Measurements from ENCODE around the gene SHB. TPM values are rescaled to one million over a fixed set of nuclear protein-coding genes. Genes with fewer than 3 reads are reported as not detected.

SHB gene
- total RNA-seq, 1 experiment from 2014 or later = 29.6 TPM

DNA sequence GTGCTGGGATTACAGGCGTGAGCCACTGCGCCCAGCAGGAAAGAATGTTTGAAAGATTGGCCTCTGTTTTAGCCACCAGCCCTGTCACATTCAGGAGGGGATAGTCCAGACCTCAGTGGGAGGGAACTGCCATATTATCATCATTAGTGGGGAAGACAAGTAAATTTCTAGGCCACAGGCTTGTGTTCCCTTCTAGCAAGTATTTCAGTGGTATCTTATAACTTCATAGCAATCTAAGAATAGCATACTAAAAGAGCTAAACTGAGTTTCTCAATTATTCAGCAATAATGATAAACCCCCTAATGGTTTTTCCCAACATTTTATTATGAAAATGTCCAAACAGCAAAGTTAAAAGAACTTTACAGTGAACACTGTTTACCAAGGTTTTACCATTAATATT, 195.1 kb downstream of the SHB start:
- no TSS peak for BruUV-seq (replicated peaks)
- Mint-ChIP-seq H3K36me3 (ENCODE audit: insufficient read depth, unreplicated experiment) (peaks cover 16% of the 10 kb centered on the region), H3K9me3 (ENCODE audit: unreplicated experiment) (no peaks in the 10 kb centered on the region), H3K27ac (ENCODE audit: low read depth, unreplicated experiment) (no peak overlapping the region), H3K27me3 (ENCODE audit: insufficient read depth, unreplicated experiment) (no peaks in the 10 kb centered on the region), H3K4me3 (ENCODE audit: unreplicated experiment) (no peak overlapping the region), H3K4me1 (ENCODE audit: insufficient read depth, unreplicated experiment) (no peaks in the 10 kb centered on the region)
- TF ChIP-seq, protein P1, sequence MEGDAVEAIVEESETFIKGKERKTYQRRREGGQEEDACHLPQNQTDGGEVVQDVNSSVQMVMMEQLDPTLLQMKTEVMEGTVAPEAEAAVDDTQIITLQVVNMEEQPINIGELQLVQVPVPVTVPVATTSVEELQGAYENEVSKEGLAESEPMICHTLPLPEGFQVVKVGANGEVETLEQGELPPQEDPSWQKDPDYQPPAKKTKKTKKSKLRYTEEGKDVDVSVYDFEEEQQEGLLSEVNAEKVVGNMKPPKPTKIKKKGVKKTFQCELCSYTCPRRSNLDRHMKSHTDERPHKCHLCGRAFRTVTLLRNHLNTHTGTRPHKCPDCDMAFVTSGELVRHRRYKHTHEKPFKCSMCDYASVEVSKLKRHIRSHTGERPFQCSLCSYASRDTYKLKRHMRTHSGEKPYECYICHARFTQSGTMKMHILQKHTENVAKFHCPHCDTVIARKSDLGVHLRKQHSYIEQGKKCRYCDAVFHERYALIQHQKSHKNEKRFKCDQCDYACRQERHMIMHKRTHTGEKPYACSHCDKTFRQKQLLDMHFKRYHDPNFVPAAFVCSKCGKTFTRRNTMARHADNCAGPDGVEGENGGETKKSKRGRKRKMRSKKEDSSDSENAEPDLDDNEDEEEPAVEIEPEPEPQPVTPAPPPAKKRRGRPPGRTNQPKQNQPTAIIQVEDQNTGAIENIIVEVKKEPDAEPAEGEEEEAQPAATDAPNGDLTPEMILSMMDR (IDR thresholded peaks at IDR 0.05; ENCODE audit: unreplicated experiment) = no peak
- ChIA-PET CTCF (no interaction called here), POLR2A (no interaction called here)
- intact Hi-C loops (cut with micrococcal nuclease) = no loop called here
- no peak for DNase-seq (ENCODE audit: unreplicated experiment)

DNA sequence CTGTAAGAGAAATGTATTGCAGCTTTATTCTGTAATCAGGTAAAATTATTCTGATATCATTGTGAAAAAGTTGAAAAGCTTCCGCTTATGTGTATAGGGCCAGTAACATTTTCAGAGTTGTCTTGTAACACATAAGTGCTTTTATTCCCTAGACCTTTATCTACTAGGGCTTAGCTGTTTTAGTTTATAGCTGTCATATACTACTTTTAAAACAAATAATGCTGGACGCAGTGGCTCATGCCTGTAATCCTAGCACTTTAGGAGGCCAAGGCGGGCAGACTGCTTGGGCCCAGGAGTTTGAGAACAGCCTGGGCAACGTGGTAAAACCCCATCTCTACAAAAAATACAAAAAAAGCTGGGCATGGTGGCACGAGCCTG, 198.2 kb downstream of the SHB start:
- H3K4me3 Mint-ChIP-seq (ENCODE audit: unreplicated experiment) = no peak overlapping the region
- BruUV-seq (replicated peaks) = no TSS peak
- TF ChIP-seq, protein P1 (IDR thresholded peaks at IDR 0.05; ENCODE audit: unreplicated experiment) = no peak
- H3K27me3 Mint-ChIP-seq (ENCODE audit: insufficient read depth, unreplicated experiment) = no peaks in the 10 kb centered on the region
- CTCF ChIA-PET = interaction anchor here (0.7 kb wide), 1 partner anchor 31 kb away, joined by 3 read pairs; no protein-coding TSS in a partner anchor
- H3K9me3 Mint-ChIP-seq (ENCODE audit: unreplicated experiment) = no peaks in the 10 kb centered on the region
- peaks cover 23% of the 10 kb centered on the region for H3K36me3 Mint-ChIP-seq (ENCODE audit: insufficient read depth, unreplicated experiment)
- intact Hi-C loops (cut with micrococcal nuclease) = no loop called here
- H3K4me1 Mint-ChIP-seq (ENCODE audit: insufficient read depth, unreplicated experiment) = no peaks in the 10 kb centered on the region
- H3K27ac Mint-ChIP-seq (ENCODE audit: low read depth, unreplicated experiment) = no peak overlapping the region
- DNase-seq (ENCODE audit: unreplicated experiment) = no peak
- POLR2A ChIA-PET = interaction anchor here (1.6 kb wide), 1 partner anchor 32 kb away, joined by 4 read pairs; no protein-coding TSS in a partner anchor

DNA sequence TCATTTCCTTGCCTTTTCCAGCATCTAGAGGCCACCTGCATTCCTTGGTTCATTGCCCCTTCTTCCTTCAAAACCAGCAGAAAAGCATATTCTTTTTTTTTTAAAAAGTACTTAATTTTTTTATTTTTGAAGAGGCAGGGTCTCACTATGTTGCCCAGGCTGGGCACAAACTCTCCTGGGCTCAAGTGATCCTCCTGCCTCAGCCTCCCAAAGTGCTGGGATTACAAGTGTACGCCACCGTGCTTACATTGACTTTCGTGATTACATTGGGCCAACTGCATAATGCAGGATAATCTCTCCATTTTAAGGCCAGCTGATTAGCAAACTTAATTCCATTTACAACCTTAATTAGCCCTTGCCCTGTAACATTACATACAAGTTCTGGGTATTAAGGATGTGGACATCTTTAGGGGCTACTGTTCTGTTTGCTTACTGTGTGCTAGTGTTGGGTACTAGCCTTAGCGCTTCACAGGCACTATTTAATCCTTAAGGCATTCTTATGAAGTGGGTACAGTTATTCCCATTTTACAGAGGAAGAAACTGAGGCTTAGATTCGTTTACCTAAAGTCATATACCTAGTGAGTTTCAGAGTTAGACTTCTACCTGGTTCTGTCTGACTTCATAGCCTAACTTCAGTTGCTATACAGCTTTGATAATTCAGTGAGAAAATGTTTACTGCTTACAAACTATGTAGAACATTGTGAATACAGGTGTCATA, 198.8 kb downstream of the SHB start:
- H3K27me3 Mint-ChIP-seq (ENCODE audit: insufficient read depth, unreplicated experiment) = no peaks in the 10 kb centered on the region
- H3K36me3 Mint-ChIP-seq (ENCODE audit: insufficient read depth, unreplicated experiment) = peaks cover 24% of the 10 kb centered on the region
- DNase-seq (ENCODE audit: unreplicated experiment) = no peak
- intact Hi-C loops (cut with micrococcal nuclease) = no loop called here
- POLR2A ChIA-PET = interaction anchor here (1.6 kb wide), 1 partner anchor 32 kb away, joined by 4 read pairs; no protein-coding TSS in a partner anchor
- H3K27ac Mint-ChIP-seq (ENCODE audit: low read depth, unreplicated experiment) = no peak overlapping the region
- TF ChIP-seq, protein P1 (IDR thresholded peaks at IDR 0.05; ENCODE audit: unreplicated experiment) = no peak
- CTCF ChIA-PET = interaction anchor here (0.7 kb wide), 2 partner anchors 31 to 267 kb away, joined by 3 read pairs; no protein-coding TSS in a partner anchor
- no peaks in the 10 kb centered on the region for H3K9me3 Mint-ChIP-seq (ENCODE audit: unreplicated experiment)
- no peak overlapping the region for H3K4me3 Mint-ChIP-seq (ENCODE audit: unreplicated experiment)
- BruUV-seq (replicated peaks) = no TSS peak
- no peaks in the 10 kb centered on the region for H3K4me1 Mint-ChIP-seq (ENCODE audit: insufficient read depth, unreplicated experiment)

Other genes starting within 250 kb of the SHB start
- 29.6 and 30.3 TPM in 2 replicates for gene SLC25A51, start 165.1 kb downstream of the SHB start, total RNA-seq (2022)